PC-9 (cell line): ENCODE results near the gene HK2.

Source experiments
- CTCF ChIP-seq: fragments of 200-600 bp; sonication (generic); conservative IDR thresholded peaks from 2 replicates; pipeline ENCODE4 v1.6.1; 2017; ENCODE audit warnings: mixed run types, antibody characterized with exemption, mild to moderate bottlenecking, moderate library complexity
- EZH2 ChIP-seq: fragments of 200-600 bp; sonication (generic); IDR thresholded peaks from 2 replicates; pipeline ENCODE4 v1.8.0; 2017; ENCODE audit warnings: antibody characterized with exemption, low read depth

GRCh38 chr2:74849228-74849892 lies 15.4 kb downstream of the HK2 start:
- no peak for TF ChIP-seq CTCF
- TF ChIP-seq EZH2: no peak
